GM12878 (cell line): Measurements from ENCODE around the gene CCT6B. TPM values are rescaled to one million over a fixed set of nuclear protein-coding genes. Genes with fewer than 3 reads are reported as not detected.

Source experiments
- ATAC-seq: fragments of 200-7000 bp; cut with Tn5 transposase; 3 replicates; pipeline ENCODE4 v1.9.1; 2020; ENCODE audit warnings: mild to moderate bottlenecking, moderate library complexity
- BruUV-seq: library from RNA; stranded (reverse); fragments of 400-500 nt; replicated peaks from 2 replicates; lab custom pipeline; 2021; lab: Mats Ljungman, UMichigan
- CTCF ChIA-PET: fragments of 300-600 bp; sonication (Branson Sonifier 250); formaldehyde crosslinking; extraction: SDS; loops from one replicate; lab custom pipeline; 2021; ENCODE audit warnings: inconsistent platforms; lab: Yijun Ruan, JAX
- POLR2A ChIA-PET: fragments of 350-600 bp; formaldehyde crosslinking; extraction: SDS; loops from one replicate; lab custom pipeline; 2021; ENCODE audit warnings: inconsistent platforms; lab: Charles Lee
- RAD21 ChIA-PET: fragments of 300-600 bp; sonication (Branson Sonifier 250); formaldehyde crosslinking; loops from one replicate; lab custom pipeline; 2023; ENCODE audit warnings: antibody characterized with exemption; ENCODE audit not compliant: unreplicated experiment; lab: Charles Lee
- SMC1A ChIA-PET: fragments of 300-600 bp; sonication (Branson Sonifier 250); formaldehyde crosslinking; loops from one replicate; lab custom pipeline; 2023; ENCODE audit not compliant: unreplicated experiment, uncharacterized antibody; lab: Charles Lee
- DNase-seq: peaks from one replicate; pipeline ENCODE4 v3.0.0-alpha.2; 2011; ENCODE audit warnings: low read depth, low spot score
- FAIRE-seq: peaks from 3 replicates; lab custom pipeline; 2011; peaks lifted over from hg19 to GRCh38; lab: Jason Lieb, UNC
- H2AFZ ChIP-seq: 2 replicates; pipeline ENCODE4 v1.6.0; 2011; ENCODE audit warnings: low read depth, low read length, control low read depth; ENCODE audit not compliant: control insufficient read depth
- H3K27ac ChIP-seq: 2 replicates; pipeline ENCODE4 v1.5.1; 2011; ENCODE audit warnings: control low read depth; ENCODE audit not compliant: control insufficient read depth, insufficient read depth
- H3K27me3 ChIP-seq, 2 experiments: replicated peaks in 1 of 2; 2 replicates each; pipeline versions ENCODE4 v1.6.0 to v1.6.1; 2011; ENCODE audit warnings: low read length in 1 of 2; ENCODE audit not compliant: control insufficient read depth in 2 of 2, insufficient read depth in 2 of 2
- H3K36me3 ChIP-seq, 2 experiments: 2 replicates each; pipeline ENCODE4 v1.5.1; 2011; ENCODE audit warnings: low read length in 1 of 2; ENCODE audit not compliant: control insufficient read depth in 2 of 2, insufficient read depth in 2 of 2
- H3K4me1 ChIP-seq: 2 replicates; pipeline ENCODE4 v1.6.1; 2011; ENCODE audit warnings: mild to moderate bottlenecking, low read length, moderate library complexity, mixed read lengths; ENCODE audit not compliant: control insufficient read depth, insufficient read depth
- H3K4me2 ChIP-seq: 2 replicates; pipeline ENCODE4 v1.6.0; 2011; ENCODE audit warnings: control low read depth; ENCODE audit not compliant: control insufficient read depth, insufficient read depth
- H3K4me3 ChIP-seq: fragments of 200-600 bp; sonication (generic); 2 replicates; pipeline ENCODE4 v1.5.1; 2016
- H3K79me2 ChIP-seq: 2 replicates; pipeline ENCODE4 v1.6.0; 2011; ENCODE audit warnings: low read length; ENCODE audit not compliant: control insufficient read depth, insufficient read depth
- H3K9ac ChIP-seq: 2 replicates; pipeline ENCODE4 v1.8.0; 2011; ENCODE audit warnings: low read length, control low read depth, mixed read lengths; ENCODE audit not compliant: control insufficient read depth, insufficient read depth
- H3K9me3 ChIP-seq: replicated peaks from 3 replicates; pipeline ENCODE4 v1.5.1; 2011; ENCODE audit warnings: mild to moderate bottlenecking, low read length; ENCODE audit not compliant: control insufficient read depth, insufficient read depth
- H4K20me1 ChIP-seq: 2 replicates; pipeline ENCODE4 v1.6.0; 2011; ENCODE audit not compliant: control insufficient read depth, insufficient read depth
- EP300 ChIP-seq, 2 experiments: fragments of 150-350 bp in 1 of 2; IDR thresholded peaks; 2 replicates each; pipeline ENCODE4 v1.6.1; 2011 to 2012; ENCODE audit warnings: low read depth in 2 of 2, low read length in 2 of 2, borderline replicate concordance in 1 of 2, improper control_type of control experiment in 1 of 2, inconsistent platforms in 1 of 2; ENCODE audit not compliant: control insufficient read depth in 1 of 2
- NKRF ChIP-seq: fragments of 450-650 bp; conservative IDR thresholded peaks from 2 replicates; pipeline ENCODE4 v1.6.1; 2017; ENCODE audit warnings: mild to moderate bottlenecking, moderate library complexity
- SPI1 ChIP-seq: IDR thresholded peaks from 2 replicates; pipeline ENCODE4 v1.6.1; 2011; ENCODE audit warnings: low read depth, mild to moderate bottlenecking, low read length, moderate library complexity, borderline replicate concordance; ENCODE audit not compliant: insufficient read depth
- WGBS: methylation state at CpG from one replicate; pipeline ENCODE4 v1.1.6; 2016; ENCODE audit warnings: low lambda C conversion rate; ENCODE audit not compliant: insufficient replicate concordance, insufficient coverage; ENCODE audit errors: missing lambda C conversion rate; 5-methylcytosine and 5-hydroxymethylcytosine counted together
- in situ Hi-C: fragments of 300-500 bp; cut with MboI; formaldehyde crosslinking; loops from 9 replicates; pipeline ENCODE4 v1.14.3; 2018; ENCODE audit warnings: mixed read lengths
- intact Hi-C: fragments of 100-400 bp; cut with micrococcal nuclease; formaldehyde crosslinking; loops from one replicate; pipeline ENCODE4 v1.14.2; 2022; ENCODE audit not compliant: unreplicated experiment
- polyA plus RNA-seq, 11 experiments: library from polyadenylated mRNA; depleted of rRNA in 4 of 11; unstranded in 6 of 11; stranded (reverse) in 5 of 11; fragments of >200 nt; fragmentation: Nextera tagmentation in 4 of 11; fragmentation: Illumina TruSeq in 1 of 11; extraction: Ambion mirVana in 4 of 11; extraction: Trizol in 1 of 11; gene quantifications; 1 replicate in 1 of 11; 2 replicates in 10 of 11; pipeline versions ENCODE4 v1.2.1 to v1.2.3, GENCODE V29; 2011 to 2016; ENCODE audit warnings: inconsistent platforms in 2 of 11, missing spikeins in 2 of 11, low read depth in 1 of 11
- total RNA-seq, 4 experiments: library from RNA; depleted of rRNA in 3 of 4; stranded (reverse); fragments of >200 nt in 3 of 4; fragmentation: Illumina TruSeq in 1 of 4; extraction: Trizol in 1 of 4; gene quantifications; 2 replicates each; pipeline versions ENCODE4 v1.2.1 to v1.2.3, GENCODE V29; 2013 to 2021

CCT6B gene
- total and polyA plus RNA-seq, 10 of the 15 experiments (the other 5 are each of a cell fraction or from before 2014, with no cell fraction given) = 1.6 to 6.1 (median 2.6) TPM

GRCh38 chr17:34926661-34927060 lies 34.6 kb downstream of the CCT6B start (continued):
- no peak for TF ChIP-seq NKRF

DNA sequence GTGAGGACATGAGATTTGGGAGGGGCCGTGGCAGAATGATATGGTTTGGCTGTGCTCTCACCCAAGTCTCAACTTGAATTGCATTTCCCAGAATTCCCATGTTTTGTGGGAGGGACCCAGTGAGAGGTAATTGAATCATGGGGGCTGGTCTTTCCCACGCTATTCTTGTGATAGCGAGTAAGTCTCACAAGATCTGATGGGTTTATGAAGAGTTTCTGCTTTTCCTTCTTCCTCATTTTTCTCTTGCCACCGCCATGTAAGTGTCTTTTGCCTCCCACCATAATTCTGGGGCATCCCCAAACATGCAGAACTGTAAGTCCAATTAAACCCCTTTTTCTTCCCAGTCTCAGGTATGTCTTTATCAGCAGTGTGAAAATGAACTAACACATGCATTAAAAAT lies 40.6 kb downstream of the CCT6B start:
- H3K27me3 ChIP-seq = no peaks in the 10 kb centered on the region
- CTCF ChIA-PET = no interaction called here
- POLR2A ChIA-PET = no interaction called here
- no peak overlapping the region for H3K4me3 ChIP-seq
- no peak for TF ChIP-seq SPI1
- TF ChIP-seq EP300 (IDR thresholded peaks at IDR 0.05; ENCODE audit: borderline replicate concordance in 1 of 2, control insufficient read depth in 1 of 2, low read depth in 2 of 2, low read length in 2 of 2) = no peak
- H2AFZ ChIP-seq = no peak overlapping the region
- RAD21 ChIA-PET = no interaction called here
- H3K36me3 ChIP-seq = no peaks in the 10 kb centered on the region
- no peak overlapping the region for H3K4me2 ChIP-seq
- no peaks in the 10 kb centered on the region for H4K20me1 ChIP-seq
- no peaks in the 10 kb centered on the region for H3K4me1 ChIP-seq
- no peak overlapping the region for H3K9ac ChIP-seq
- ATAC-seq (no peak), DNase-seq (no peak), FAIRE-seq (no peak)
- 30% methylated on average over 4 of the region's 4 CpGs for WGBS
- H3K9me3 ChIP-seq = no peaks in the 10 kb centered on the region
- no TSS peak for BruUV-seq
- no peak overlapping the region for H3K27ac ChIP-seq
- H3K79me2 ChIP-seq = no peaks in the 10 kb centered on the region
- intact Hi-C loops = no loop called here
- in situ Hi-C loops = no loop called here
- SMC1A ChIA-PET = no interaction called here
